Stomach (tissue), 9 donors: ENCODE results near the gene MIOS. TPM values are rescaled to one million over a fixed set of nuclear protein-coding genes. Genes with fewer than 3 reads are reported as not detected.

Experiments
- DNase-seq, 2 donors: peaks; one replicate each; pipeline versions ENCODE4 v3.0.0 to v3.0.0-alpha.2; 2013 to 2019
- H3K27ac ChIP-seq, 5 donors: fragments of 200-600 bp in 4 of 5; sonication (generic) in 4 of 5; one replicate each; pipeline ENCODE4 v1.5.1; 2013 to 2019; ENCODE audit warnings: mild to moderate bottlenecking in 1 of 5, moderate library complexity in 1 of 5
- H3K27me3 ChIP-seq, 3 donors: fragments of 200-600 bp; sonication (generic); one replicate each; pipeline ENCODE4 v1.5.1; 2017 to 2019; ENCODE audit warnings: mixed run types in 1 of 3
- H3K36me3 ChIP-seq, 4 donors: fragments of 200-600 bp; sonication (generic); 1 replicate in 3 of 4; 2 replicates in 1 of 4; pipeline ENCODE4 v1.5.1; 2016 to 2019
- H3K4me1 ChIP-seq, 4 donors: fragments of 200-600 bp; sonication (generic); one replicate each; pipeline ENCODE4 v1.5.1; 2016 to 2019
- H3K4me3 ChIP-seq, 4 donors: fragments of 200-600 bp; sonication (generic) in 3 of 4; one replicate each; pipeline ENCODE4 v1.5.1; 2016 to 2019; ENCODE audit warnings: mild to moderate bottlenecking in 1 of 4
- H3K9me3 ChIP-seq, 4 donors: fragments of 200-600 bp; sonication (generic); one replicate each; pipeline ENCODE4 v1.5.1; 2016 to 2019
- CTCF ChIP-seq, 7 experiments: fragments of 450-650 bp in 4 of 7; fragments of 200-600 bp in 3 of 7; sonication (generic) in 3 of 7; IDR thresholded peaks; one replicate each; pipeline ENCODE4 v1.5.1; 2016 to 2019; ENCODE audit warnings: antibody characterized with exemption in 7 of 7, control low read depth in 2 of 7, mild to moderate bottlenecking in 1 of 7
- EP300 ChIP-seq: sonication (generic); formaldehyde crosslinking; IDR thresholded peaks from one replicate; pipeline ENCODE4 v1.6.1; 2017; ENCODE audit warnings: antibody characterized with exemption
- POLR2A ChIP-seq, 4 donors: fragments of 450-650 bp; IDR thresholded peaks; one replicate each; pipeline ENCODE4 v1.6.1; 2016; ENCODE audit warnings: antibody characterized with exemption in 4 of 4, control low read depth in 2 of 4, mild to moderate bottlenecking in 1 of 4, moderate library complexity in 1 of 4
- POLR2AphosphoS5 ChIP-seq, 3 donors: sonication (generic); formaldehyde crosslinking; IDR thresholded peaks; one replicate each; pipeline ENCODE4 v1.6.1; 2016; ENCODE audit warnings: antibody characterized with exemption in 3 of 3
- WGBS, 5 donors: extraction: QIAGEN DNeasy Blood & Tissue Kit in 3 of 5; methylation state at CpG; one replicate each; pipeline versions ENCODE4 v1.1.5 to v1.1.7; 2013 to 2018; 5-methylcytosine and 5-hydroxymethylcytosine counted together
- intact Hi-C: fragments of 100-400 bp; cut with DNase I; formaldehyde crosslinking; loops from one replicate; pipeline ENCODE4 v1.15.1; 2023; ENCODE audit warnings: low total_unique reads
- polyA plus RNA-seq, 3 donors: library from polyadenylated mRNA; stranded (reverse); fragments of 200-250 nt; gene quantifications; one replicate each; pipeline ENCODE4 v1.2.3, GENCODE V29; 2013
- total RNA-seq, 5 donors: library from RNA; depleted of rRNA; stranded (reverse); fragments of >200 nt; gene quantifications; one replicate each; pipeline versions ENCODE4 v1.1.0 to v1.2.3, GENCODE V29; 2014 to 2016
- donor health status: healthy with polysubstance abuse.
- donor health status: Bipolar disorder and iron deficiency.
- donor health status: healthy.

Gene MIOS
- total and polyA plus RNA-seq, 8 donors = 10.7 to 82.9 (median 30.6) TPM

GRCh38 chr7:7569081-7569527 lies 2.4 kb downstream of the MIOS start:
- intact Hi-C loops = no loop called here
- no peaks in the 10 kb centered on the region for H3K9me3 ChIP-seq
- DNase-seq = peak in 1 of 2 donors; percentile 37
- H3K4me3 ChIP-seq = peak overlapping the region in 2 of 4 donors; percentile 76 to 80
- TF ChIP-seq POLR2AphosphoS5 (IDR thresholded peaks at IDR 0.05) = no peak
- TF ChIP-seq CTCF (IDR thresholded peaks at IDR 0.05) = no peak
- TF ChIP-seq POLR2A (IDR thresholded peaks at IDR 0.05) = no peak
- no peak for TF ChIP-seq EP300
- H3K27me3 ChIP-seq = no peaks in the 10 kb centered on the region
- peaks cover 13 to 64% (median 44%) of the 10 kb centered on the region in 4 donors for H3K4me1 ChIP-seq
- peak overlapping the region in 4 of 5 donors; percentile 14 to 32 (median 29) for H3K27ac ChIP-seq
- 36 to 51% (median 48%) methylated on average over 5 of the region's 5 CpGs for WGBS, 5 donors
- H3K36me3 ChIP-seq = peaks cover 0 to 11% (median 6%) of the 10 kb centered on the region in 4 donors

DNA sequence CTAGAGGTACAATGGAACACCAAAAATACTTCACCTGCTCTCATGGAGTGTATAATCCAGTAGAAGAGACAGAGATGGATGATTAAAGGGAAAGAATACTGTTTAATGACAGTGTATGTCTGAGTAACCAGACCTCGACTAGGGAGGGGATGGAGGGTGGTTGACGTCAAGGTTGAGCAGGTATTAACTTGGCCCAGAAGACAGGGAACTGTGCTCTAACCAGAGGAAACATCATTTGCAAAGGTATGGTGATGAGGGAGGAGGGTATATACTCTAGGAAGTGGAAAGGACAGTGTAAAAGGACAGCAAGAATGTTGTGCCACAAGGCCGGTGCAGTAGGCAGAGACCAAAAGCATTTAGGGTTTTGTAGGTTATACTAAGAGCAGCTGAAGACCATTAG lies 2.9 kb downstream of the MIOS start:
- H3K9me3 ChIP-seq = no peaks in the 10 kb centered on the region
- no peaks in the 10 kb centered on the region for H3K27me3 ChIP-seq
- DNase-seq = no peak
- H3K4me3 ChIP-seq = peak overlapping the region in 2 of 4 donors; percentile 14 to 76
- peaks cover 0 to 11% (median 6%) of the 10 kb centered on the region in 4 donors for H3K36me3 ChIP-seq
- H3K27ac ChIP-seq = peak overlapping the region in 3 of 5 donors; percentile 14 to 32 (median 27)
- TF ChIP-seq POLR2AphosphoS5 (IDR thresholded peaks at IDR 0.05) = no peak
- no peak for TF ChIP-seq POLR2A (IDR thresholded peaks at IDR 0.05)
- TF ChIP-seq EP300 = no peak
- no peak for TF ChIP-seq CTCF (IDR thresholded peaks at IDR 0.05)
- H3K4me1 ChIP-seq = peaks cover 13 to 60% (median 41%) of the 10 kb centered on the region in 4 donors
- WGBS, 5 donors = 72 to 87% (median 78%) methylated on average over 3 of the region's 3 CpGs
- intact Hi-C loops = no loop called here

- Histone ChIP-seq H3K9me3 (no peaks in the 10 kb centered on the region), H3K27ac (no peak overlapping the region), H3K4me3 (no peak overlapping the region), H3K36me3 (peaks cover 0 to 11% (median 6%) of the 10 kb centered on the region in 4 donors), H3K27me3 (no peaks in the 10 kb centered on the region), H3K4me1 (peaks cover 13 to 52% (median 37%) of the 10 kb centered on the region in 4 donors)
- intact Hi-C loops = no loop called here
- no peak for TF ChIP-seq EP300
- no peak for TF ChIP-seq CTCF (IDR thresholded peaks at IDR 0.05)
- TF ChIP-seq POLR2AphosphoS5 (IDR thresholded peaks at IDR 0.05) = no peak
- no peak for TF ChIP-seq POLR2A (IDR thresholded peaks at IDR 0.05)
- DNase-seq = no peak
- WGBS, 5 donors = 73 to 92% (median 89%) methylated on average over 3 of the region's 3 CpGs
Observed at GRCh38 chr7:7570584-7570983, 3.9 kb downstream of the MIOS start.

DNA sequence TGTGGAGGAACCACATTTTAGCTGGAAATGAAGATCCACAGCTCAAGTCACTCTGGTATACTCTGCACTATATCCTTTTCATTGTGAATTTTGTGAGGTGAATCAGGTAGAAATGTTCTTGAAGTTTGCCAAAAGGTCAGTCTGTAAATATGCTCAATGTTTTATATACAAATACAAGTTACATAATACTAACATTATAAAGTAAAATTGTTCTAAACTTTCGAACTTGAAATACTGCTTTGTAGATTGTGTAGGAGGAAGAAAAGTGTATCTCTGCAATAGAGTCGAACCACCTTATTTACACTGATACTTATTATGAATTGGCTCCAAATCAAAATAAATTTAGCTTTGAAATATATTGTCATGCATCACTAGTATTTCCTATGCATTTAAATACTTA lies 7.0 kb downstream of the MIOS start:
- Histone ChIP-seq H3K4me3 (no peak overlapping the region), H3K9me3 (no peaks in the 10 kb centered on the region), H3K4me1 (peaks cover 1 to 37% (median 21%) of the 10 kb centered on the region in 4 donors), H3K36me3 (peaks cover 0 to 11% (median 6%) of the 10 kb centered on the region in 4 donors), H3K27me3 (no peaks in the 10 kb centered on the region), H3K27ac (no peak overlapping the region)
- no peak for DNase-seq
- intact Hi-C loops = no loop called here
- no peak for TF ChIP-seq EP300
- no peak for TF ChIP-seq POLR2AphosphoS5 (IDR thresholded peaks at IDR 0.05)
- no peak for TF ChIP-seq CTCF (IDR thresholded peaks at IDR 0.05)
- no peak for TF ChIP-seq POLR2A (IDR thresholded peaks at IDR 0.05)
- WGBS, 5 donors = 30 to 61% (median 51%) methylated on average over 2 of the region's 2 CpGs
